SW480 (cell line): Measurements from ENCODE around the gene LIMS2.

Experiments used
- DNase-seq: peaks from one replicate; pipeline ENCODE4 v3.0.0-alpha.2; 2016; ENCODE audit warnings: low spot score

LIMS2 gene, protein sequence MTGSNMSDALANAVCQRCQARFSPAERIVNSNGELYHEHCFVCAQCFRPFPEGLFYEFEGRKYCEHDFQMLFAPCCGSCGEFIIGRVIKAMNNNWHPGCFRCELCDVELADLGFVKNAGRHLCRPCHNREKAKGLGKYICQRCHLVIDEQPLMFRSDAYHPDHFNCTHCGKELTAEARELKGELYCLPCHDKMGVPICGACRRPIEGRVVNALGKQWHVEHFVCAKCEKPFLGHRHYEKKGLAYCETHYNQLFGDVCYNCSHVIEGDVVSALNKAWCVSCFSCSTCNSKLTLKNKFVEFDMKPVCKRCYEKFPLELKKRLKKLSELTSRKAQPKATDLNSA

DNA sequence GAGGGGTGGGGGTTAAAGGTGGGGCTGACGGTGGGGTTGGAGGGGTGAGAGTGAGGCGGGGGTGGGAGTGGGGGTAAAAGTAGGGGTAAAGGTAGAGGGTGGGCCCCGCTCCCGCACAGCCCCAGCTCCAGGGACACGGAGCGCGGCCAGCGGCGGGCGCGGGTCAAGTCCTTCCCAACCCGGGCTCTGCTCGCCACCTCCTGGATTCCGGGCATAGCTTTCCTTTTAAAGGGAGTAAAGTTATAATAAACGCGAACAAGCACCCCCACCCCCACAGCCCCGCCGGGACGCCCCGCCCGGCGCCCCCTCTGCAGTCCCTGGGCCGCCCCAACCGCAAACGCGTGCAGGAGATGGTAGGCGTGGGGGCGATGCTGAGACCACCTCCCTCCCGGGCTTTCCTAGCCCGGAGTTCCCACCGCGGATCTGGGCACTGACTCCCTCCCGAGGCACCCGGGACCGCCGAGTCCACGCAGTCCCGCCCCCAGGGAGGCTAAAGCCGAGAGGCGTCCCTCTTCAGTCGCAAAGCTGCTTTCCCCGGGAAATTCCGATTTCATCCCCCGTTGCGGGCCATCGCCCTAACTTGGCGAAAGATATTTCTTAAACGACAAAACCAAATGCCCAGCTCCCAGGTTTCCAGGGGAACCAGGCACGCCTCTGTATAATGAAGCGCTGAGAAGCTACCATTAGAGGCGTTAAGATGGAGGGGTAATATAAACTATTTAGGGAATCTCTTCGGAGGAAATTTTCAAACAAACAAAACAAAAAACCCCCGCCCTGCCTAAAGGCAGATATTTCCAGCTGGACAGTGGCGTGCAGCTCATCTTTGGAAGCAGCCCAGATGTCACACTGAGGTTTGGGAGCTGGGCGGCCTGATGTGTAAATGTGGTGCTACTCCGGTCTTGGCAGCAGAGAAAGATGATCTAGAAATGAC lies at the start of gene LIMS2:
Gene LIMS2 (minus strand): TSS at position 200 of the 931 bp plus-strand sequence. CDS start 506 bp downstream, outside the sequence.
- DNase-seq = peak; percentile 46

DNA sequence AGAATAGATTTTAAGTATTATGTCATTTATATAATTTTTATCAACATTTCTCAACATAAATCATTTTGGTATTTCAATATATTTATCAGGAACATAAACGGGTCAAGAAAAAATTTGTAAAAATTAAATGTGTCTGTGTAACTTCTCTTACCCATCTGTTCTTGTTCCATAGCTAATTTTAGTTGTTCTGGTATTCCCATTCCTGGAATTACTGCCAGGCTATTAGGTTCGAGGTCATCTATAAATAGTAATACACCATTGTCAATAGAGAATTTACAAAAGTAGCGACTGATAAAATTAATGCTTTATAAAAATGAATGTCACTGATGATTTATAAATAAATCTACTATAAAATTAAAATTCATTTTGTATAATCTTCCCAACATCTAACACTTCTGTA lies 47.5 kb upstream of the LIMS2 start:
- DNase-seq = no peak

DNA sequence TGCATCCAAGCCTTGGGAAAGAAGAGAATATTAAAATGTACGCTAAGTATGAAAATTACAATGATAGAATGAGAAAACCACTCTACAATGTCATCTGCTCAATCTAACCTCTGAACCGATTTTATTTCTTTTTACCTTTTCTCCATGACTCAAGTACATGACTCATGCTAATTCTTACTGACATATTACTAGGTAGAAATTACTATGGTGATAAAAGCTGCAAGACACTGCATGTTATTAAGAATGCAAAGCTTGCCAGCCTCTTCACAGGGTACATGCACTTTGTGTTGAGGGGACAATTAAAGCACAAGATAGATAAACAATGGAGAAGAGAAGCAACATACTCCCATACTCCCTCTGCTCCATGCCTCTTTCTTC lies 46.6 kb upstream of the LIMS2 start:
- DNase-seq = no peak

DNA sequence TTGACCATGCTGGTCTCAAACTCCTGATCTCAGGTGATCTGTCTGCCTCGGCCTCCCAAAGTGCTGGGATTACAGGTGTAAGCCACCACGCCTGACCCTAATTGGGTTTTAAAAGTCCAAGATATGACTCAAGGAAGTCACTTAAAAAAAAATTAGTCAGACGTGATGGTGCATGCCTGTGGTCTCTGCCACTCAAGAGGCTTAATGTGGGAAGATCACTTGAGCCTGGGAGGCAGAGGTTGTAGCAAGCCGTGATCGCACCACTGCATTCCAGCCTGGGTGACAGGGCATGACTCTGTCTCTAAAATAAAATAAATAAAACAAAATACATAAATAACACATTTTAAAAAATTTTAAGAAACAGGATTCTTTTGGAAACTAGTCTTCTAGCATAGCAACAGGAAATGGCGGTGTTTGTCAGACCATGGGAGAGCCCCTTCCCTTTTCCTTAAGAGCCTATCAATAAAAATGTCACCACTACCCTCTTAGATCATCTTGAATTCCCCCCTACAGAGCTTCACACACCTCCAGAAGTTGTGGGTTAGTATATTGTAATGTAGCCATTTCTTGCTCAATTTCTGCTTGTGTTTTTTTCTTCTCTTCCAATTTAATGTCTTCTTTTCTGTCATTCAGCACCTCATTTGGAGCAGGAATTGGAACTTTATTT lies 46.1 kb upstream of the LIMS2 start:
- no peak for DNase-seq

DNA sequence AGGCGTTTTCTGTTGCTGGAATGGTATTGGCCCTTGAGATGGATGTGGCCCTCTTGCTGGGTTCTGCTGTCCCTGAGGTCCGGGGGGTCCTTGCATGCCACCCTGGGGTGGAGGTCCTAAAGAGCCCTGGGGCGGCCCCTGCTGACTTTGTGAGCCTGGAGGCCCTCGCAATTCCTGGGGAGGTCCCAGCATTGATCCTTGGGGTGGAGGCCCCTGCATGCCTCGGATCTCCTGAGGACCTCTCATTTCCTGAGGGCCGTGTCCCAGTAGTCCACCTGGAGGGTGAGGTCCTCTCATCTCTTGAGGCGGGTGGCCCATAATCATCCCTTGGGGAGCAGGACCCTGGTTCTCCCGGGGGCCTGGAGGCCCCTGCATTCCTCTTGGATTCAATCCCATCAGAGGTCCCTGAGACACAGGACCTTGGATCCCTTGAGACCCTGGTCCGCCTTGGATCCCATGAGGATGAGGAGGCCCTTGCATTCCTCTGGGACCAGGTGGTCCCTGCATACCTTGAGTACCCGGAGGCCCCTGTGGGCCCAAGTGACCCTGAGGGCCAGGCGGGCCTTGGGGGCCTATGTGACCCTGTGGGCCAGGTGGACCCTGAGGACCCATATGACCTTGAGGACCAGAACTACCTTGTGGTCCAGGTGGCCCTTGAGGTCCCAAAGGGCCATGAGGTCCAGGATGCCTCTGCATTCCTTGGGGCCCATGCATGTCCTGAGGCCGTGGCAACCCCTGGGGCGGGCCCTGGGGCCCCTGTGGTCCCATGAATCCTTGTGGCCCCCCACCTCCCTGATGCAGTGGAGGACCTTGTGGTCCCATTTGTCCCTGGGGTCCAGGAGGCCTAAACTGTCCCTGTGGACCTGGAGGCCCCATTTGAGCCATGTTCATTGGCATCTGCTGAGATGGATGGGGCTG lies 44.2 kb upstream of the LIMS2 start:
- no peak for DNase-seq

DNA sequence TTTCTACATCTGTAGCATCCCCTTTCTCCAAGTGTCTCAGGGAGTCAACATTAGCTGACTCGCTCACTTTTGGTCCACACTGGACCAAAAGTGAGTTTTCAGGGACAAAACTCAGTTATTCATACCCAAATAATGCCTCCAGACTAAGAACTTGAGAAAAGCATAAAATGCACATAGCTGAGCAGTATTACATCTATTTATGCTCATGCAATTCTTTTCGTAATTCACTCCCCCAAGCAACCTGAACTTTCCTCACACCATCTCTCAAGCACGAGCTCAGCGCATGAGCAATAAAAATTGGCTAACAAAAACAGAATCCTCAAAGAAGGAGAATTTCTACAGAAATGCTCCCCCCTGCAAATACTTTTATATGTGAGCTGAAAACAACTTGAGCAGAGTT lies 42.9 kb upstream of the LIMS2 start:
- no peak for DNase-seq

DNA sequence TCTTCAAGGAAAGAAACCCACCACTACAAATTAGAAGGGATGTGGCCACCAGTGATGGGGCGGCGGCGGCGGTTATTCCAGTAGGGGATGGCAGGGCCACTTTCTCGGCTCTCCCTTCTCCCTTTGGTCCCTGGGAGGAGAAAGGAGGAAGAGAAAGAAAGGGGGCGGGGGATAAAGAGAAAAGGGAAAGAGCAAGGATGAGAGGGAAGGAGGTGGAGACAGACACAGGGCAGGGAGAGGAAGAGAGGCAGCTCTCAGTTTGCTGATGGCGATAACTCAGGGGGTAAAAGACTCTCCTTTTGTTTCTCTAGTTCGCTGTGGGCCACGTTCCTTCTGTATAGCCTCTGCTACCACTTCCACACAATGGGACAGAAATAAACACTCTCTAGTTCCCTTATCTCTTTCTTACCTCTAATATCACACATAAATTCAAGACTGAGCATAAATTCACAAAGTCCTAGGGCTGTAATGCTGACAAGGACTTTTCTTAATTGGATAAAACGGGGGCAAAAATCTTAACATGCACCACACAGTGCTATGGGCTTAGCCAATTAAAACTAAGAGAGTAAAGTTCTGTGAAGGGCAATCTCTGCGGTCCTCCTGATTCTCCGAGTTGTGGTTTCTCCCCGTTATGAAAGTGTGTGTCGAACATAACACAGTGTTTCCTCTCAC lies 40.6 kb upstream of the LIMS2 start:
- no peak for DNase-seq

DNA sequence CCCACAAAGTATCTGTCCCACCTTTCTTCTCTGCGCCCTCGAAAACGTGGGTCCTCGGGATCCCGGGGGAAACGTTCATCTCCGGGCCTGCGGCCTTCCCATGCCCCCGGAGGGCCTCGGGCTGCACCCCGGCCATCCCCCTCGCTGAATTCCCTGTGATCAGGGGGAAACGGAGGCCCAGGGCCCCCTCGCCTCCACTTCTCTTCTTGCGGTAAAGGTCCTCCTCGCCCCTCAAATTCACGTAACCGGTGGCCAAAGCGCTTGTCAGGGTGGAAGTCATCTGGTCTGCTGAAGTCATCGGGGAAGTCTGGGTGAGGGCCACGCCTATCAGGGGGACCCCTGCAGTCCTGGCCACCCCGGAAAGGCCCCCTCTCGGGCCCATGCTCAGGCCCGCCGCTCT lies 38.2 kb upstream of the LIMS2 start:
- no peak for DNase-seq

DNA sequence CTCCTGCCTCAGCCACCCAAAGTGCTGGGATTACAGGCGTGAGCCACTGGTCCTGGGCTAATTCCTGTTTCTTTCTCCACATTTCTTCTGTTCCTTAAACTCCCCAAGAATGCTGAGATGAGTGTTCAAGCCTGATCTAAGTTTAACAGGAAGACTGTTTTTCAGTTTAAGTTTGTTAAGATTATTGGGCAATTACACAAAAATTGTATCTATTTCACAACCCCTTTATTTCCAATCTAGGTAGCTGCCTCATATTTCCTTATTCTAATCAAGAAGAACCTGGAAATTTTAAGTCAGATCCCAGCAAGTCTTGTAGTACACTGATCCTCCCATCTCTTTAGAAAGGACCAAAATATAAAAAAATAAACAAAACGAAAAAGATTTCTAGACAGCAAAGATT lies 37.7 kb upstream of the LIMS2 start:
- DNase-seq = no peak

DNA sequence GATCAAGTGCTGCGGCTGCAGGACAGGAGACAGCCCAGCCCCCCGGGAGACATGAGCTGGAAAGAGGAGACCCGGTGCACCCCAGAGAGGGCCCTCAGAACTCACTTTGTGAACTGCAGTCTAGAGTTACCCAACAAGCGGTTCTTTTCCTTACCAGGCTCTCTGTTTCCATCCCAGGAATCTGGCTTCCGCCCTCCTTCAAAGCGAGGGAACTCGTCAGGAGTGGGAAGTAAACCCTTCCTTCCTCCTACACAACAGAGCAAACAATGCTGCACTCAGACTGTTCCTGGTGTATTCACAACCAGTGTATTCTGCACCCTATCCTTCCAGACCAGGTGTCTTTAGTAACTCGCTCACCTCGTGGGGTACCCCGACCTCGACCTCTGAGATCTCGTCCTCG lies 34.0 kb upstream of the LIMS2 start:
- no peak for DNase-seq

DNA sequence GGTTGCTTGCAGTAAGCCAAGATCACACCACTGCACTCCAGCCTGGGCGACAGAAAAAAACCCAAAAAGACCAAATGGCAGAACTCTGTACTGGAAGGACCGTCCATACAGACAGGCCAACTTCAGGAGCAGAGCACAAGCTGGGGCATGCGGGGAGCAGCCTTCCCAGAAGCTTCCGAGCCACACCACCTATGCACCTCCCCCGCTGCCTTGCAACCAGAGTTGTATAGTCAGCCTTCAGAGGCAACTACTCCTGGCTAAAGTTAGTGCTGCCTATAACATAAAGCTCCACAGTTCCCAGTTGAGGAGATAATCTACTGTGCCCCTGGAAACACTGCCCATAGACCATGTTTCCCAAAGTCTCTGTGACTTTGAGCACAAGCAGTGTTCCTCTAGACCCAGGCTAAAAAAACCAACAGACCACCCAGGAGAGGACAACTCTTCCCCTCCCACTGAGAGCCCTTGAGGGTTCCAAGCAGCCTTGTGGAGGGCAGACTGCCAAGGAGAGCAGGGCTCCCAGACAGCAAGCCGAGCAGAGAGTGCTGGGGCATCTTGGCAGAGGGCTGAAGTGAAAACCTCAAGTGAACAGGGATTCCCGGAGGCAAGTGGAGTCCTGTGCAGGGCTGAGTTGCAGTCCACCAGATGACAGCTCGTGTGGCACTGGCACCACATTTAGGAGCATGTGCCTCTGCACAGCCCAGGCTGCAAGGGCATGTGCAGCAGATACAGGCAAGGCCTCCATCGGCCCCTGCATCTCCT lies 32.7 kb upstream of the LIMS2 start:
- no peak for DNase-seq

DNA sequence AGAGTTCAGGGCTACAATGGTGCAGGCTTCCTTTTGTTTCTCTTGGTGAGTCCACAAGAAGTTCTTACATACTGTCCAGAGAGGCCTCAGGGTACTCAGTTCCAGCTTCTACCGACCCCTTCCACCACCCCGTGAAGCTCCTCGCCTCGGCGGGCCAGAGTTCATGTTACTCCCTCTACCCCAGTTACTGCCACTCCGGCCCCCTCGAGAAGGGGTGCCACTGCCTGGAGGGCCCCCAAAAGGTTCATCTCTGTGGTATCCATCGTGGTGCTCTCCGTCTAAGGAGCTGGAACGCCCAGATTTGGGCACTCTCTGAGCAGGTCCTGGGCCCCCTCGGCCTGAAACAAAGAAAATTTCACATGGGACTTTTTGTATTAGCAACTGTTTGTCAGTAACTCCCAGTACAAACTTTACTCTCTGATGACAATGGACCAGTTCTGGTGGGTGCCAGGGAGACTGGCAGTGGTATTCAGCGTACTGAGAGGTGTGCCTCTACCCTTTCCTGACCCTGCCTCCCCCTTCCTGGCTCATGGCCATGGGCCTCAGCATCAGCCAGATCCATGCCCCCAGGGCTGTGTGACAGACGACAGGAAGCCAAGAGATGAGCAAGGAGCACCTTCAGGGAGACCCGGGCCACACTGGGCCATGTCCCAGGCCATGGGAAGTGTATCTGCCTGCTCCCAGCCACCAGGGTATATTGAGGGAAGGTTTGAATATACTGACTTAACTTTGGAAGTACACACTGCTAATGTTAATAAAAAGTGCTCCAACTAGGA lies 31.1 kb upstream of the LIMS2 start:
- DNase-seq = no peak

DNA sequence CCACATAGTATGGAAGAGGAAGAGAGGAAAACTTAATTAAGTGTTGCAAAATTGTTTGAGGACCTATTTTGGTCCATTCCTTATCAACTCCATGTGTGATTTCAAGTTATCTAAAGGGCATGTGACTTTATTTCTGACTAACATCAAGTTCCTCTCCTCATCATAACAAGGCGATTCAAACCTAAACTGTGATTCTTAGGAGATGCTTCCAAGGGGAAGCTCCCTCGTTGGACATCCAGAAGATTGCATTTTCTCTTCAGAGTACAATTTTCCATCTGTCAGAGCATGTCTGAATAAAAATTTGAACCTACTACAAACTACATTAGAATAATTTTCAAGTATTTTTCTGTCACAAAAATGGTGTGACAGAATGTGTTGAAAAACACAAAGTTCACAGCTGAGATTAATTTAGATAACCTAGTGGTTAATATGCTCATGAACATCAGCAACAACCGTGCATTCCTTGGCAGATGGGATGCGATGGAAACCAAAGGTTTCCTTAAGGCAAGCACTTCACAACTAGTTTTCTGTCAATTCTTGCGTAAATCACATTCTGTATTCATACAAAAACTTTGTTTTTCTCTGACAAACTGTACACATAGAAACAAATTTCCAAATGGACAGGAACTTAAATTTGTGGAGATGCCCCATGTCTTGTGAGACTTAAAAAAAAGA lies 30.2 kb upstream of the LIMS2 start:
- DNase-seq = no peak

DNA sequence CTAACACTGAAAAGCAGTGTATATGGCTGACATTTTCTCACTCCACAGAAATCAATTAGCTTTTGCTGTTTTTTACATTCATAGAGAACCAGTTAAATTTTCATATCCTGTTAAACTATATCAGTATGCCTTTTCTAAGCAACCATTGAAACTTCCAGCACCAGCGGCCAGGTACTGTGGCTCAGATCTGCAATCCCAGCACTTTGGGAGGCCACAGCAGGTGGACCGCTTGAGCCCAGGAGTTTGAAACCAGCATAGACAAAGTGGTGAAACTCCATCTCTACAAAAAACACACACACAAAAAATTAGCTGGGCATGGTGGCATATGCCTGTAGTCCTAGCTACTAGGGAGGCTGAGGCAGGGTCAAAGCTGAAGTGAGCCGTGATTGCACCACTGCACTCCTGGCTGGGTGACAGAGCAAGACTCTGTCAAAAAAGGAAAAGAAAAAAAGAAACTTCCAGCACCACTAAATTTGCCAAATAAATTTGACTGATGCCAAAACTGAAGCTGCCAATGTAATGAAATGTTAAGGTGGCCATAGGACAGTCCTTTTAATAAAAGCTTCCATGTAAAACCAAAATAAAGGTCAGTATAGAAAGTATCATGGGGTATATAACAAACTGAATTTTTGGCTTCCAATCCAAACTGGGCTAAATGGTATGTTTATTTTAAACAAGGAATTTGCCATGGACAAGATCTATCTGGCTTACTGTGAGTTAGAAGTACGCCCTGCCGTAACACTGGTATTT lies 29.5 kb upstream of the LIMS2 start:
- DNase-seq = no peak

DNA sequence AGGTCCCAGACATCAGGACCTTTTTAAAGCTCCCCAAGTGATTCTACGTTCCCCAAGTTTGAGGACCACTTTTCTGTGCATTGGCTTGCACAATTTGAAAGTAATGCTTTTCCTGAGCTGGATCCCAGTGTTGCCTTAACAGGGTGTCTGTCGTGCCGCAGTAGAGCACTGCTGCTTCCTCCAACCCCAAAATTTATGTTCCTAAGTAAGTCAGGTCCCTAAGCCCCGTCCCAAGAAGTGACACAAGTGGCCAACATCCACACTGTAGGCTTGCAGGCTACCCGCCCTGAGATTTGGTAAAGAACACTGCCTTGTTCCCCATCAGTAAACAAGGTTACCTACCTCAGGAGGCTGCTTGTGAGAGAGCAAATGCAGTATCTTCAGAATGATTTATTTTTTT lies 28.0 kb upstream of the LIMS2 start:
- DNase-seq = no peak

DNA sequence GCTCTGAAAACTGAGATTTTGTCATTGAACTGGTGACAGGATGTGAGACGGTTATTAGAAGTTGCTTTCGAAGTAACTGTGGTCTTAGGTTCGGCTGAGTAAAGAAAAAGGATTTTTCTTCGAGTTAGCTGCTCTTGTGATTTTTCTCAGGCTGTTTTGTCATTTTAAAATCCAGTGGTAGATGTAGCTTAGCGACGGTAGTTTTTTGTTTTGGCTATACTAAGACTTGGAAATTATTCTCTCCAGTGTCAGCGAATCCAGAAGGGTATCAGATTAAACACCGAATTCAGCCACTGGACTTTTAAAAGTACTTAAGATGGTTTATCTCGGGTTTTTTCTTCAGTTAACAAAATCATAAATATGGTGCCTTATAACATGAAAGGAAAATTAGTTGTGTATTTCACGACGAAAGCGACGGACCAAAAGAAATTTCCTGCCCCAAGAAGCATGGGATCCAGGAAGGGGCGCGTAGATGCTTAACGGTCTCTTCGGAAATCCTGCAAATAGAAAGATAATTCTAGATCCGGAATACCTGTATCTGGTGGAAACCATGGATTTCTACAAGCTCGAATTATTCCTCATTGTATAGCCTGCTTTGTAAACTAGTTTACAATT lies 27.2 kb upstream of the LIMS2 start:
- no peak for DNase-seq

DNA sequence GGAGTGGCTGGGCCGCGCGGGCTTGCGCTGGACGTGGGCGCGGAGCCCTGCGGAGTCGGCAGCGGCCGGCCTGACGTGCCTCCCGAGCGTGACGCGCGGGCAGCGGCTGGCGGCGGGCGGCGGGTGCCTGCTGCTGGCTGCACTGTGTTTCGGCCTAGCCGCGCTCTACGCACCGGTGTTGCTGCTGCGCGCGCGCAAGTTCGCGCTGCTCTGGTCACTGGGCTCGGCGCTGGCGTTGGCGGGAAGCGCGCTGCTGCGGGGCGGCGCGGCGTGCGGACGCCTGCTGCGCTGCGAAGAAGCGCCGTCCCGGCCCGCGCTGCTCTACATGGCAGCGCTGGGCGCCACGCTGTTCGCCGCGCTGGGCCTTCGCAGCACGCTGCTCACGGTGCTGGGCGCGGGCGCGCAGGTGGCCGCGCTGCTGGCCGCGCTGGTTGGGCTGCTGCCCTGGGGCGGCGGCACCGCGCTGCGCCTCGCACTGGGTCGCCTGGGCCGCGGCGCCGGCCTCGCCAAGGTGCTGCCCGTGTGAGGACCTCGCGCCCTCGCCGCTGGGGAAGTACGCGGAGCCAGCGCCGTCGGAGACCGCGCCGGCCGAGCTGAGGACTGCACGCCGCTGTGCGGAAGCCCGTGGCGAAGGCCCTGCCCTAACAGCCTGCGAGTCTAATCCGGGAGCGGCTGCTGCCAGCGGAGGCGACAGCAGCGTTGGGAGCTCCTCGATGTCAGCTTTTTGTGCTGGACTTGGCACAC lies 26.5 kb upstream of the LIMS2 start:
- peak; percentile 86 for DNase-seq
